ENCODE measurements around the gene SLC30A5. TPM values are rescaled to one million over a fixed set of nuclear protein-coding genes. Genes with fewer than 3 reads are reported as not detected.

Gene SLC30A5
- total and polyA plus RNA-seq, 2 of the 13 experiments (the other 11 are each of a cell fraction or from before 2014, with no cell fraction given), result 46.0 to 53.6 TPM

DNA sequence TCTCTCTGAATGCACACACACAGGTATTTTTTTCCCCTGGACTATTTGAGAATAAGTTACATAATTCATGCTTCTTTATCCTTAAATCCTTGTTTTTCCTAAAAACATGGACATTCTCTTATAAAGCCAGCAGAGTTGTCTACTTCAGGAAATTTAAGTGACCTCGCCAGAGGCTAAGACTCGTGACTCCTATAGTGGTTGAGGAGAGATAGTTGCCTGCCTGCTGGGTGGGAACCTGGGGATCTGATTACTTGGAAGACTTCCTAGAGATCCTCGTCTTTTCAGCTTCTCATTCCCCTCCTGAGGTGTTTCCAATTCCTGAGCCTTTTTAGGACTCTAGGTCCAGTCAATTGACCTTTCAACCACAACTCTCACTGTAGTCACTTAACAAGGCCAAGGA lies 5.5 kb downstream of the SLC30A5 start (continued):
- no peak for TF ChIP-seq HNRNPUL1 (IDR thresholded peaks at IDR 0.05; ENCODE audit: low read depth, low read length)
- no peak for TF ChIP-seq ZNF598 (CRISPR knock-in tag; IDR thresholded peaks at IDR 0.05; ENCODE audit: borderline replicate concordance)
- TF ChIP-seq ZFX (CRISPR knock-in tag; IDR thresholded peaks at IDR 0.05; ENCODE audit: low read depth), result no peak
- no peak for TF ChIP-seq CHD4 (IDR thresholded peaks at IDR 0.05; ENCODE audit: borderline replicate concordance, low read length)
- TF ChIP-seq ERF (CRISPR knock-in tag; IDR thresholded peaks at IDR 0.05), result no peak

DNA sequence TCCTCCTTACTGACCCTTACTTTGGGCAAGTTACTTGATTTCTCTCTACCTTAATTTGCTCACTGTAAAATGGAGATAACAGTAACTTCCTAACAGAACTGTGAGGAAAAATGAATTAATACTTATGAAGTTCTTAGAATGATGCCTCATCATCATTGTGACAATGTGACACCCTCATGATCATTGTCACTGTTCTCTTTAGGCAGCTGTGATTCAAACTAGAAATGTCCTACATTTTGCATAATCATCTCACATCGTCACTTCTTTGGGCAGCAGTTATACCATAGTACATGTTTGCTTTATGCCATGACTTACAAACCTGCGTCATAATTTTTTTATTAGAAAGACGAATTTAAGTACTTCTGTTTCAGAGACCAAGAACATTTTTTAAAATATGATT lies 9.7 kb downstream of the SLC30A5 start:
- DNase-seq (ENCODE audit: low spot score), result no peak
- Histone ChIP-seq H3K27me3 (ENCODE audit: control insufficient read depth in 1 of 2, insufficient read depth in 2 of 2, low read length in 2 of 2) (no peaks in the 10 kb centered on the region), H3K36me3 (replicated peaks in 1 of 2; ENCODE audit: control insufficient read depth in 1 of 2, insufficient read depth in 2 of 2, low read length in 2 of 2) (peaks cover 6 to 41% of the 10 kb centered on the region in 2 experiments; a peak in 3 of 5 replicates), H3K9me3 (ENCODE audit: low read length) (no peaks in the 10 kb centered on the region), H3K79me2 (ENCODE audit: insufficient read depth, low read length) (no peaks in the 10 kb centered on the region), H3K4me2 (ENCODE audit: low read depth, low read length) (no peak overlapping the region), H3K9ac (ENCODE audit: insufficient read depth, low read depth, low read length) (no peak overlapping the region), H2AFZ (ENCODE audit: low read length) (no peak overlapping the region), H3K27ac (ENCODE audit: extremely low read length, insufficient read depth, low read length) (no peak overlapping the region), H3K4me3 (replicated peaks in 1 of 3; ENCODE audit: insufficient read depth in 1 of 3, low read depth in 2 of 3, low read length in 3 of 3) (no peak overlapping the region), H4K20me1 (ENCODE audit: insufficient read depth, low read length) (no peaks in the 10 kb centered on the region; the same call in 1 of the 2 replicates), H3K4me1 (ENCODE audit: insufficient read depth, low read length) (no peaks in the 10 kb centered on the region)
- no peak for ATAC-seq
- FAIRE-seq, result no peak
- 83% methylated on average over 3 of the region's 3 CpGs for WGBS (ENCODE audit: low lambda C conversion rate)
- no TSS peak for BruUV-seq (replicated peaks)
- POLR2A ChIA-PET, result no interaction called here
- intact Hi-C loops (cut with micrococcal nuclease; ENCODE audit: unreplicated experiment), result no loop called here
- CTCF ChIA-PET (ENCODE audit: low intra/inter-chr PET ratio, low total read pairs), result no interaction called here
- TF ChIP-seq RFXAP (CRISPR knock-in tag; IDR thresholded peaks at IDR 0.05; ENCODE audit: borderline replicate concordance), result no peak
- no peak for TF ChIP-seq ZNF780A (CRISPR knock-in tag; IDR thresholded peaks at IDR 0.05)
- TF ChIP-seq ERF (CRISPR knock-in tag; IDR thresholded peaks at IDR 0.05), result no peak
- no peak for TF ChIP-seq MIER2 (CRISPR knock-in tag; IDR thresholded peaks at IDR 0.05)
- TF ChIP-seq ZNF549 (CRISPR knock-in tag; IDR thresholded peaks at IDR 0.05), result no peak
- TF ChIP-seq, protein P1, sequence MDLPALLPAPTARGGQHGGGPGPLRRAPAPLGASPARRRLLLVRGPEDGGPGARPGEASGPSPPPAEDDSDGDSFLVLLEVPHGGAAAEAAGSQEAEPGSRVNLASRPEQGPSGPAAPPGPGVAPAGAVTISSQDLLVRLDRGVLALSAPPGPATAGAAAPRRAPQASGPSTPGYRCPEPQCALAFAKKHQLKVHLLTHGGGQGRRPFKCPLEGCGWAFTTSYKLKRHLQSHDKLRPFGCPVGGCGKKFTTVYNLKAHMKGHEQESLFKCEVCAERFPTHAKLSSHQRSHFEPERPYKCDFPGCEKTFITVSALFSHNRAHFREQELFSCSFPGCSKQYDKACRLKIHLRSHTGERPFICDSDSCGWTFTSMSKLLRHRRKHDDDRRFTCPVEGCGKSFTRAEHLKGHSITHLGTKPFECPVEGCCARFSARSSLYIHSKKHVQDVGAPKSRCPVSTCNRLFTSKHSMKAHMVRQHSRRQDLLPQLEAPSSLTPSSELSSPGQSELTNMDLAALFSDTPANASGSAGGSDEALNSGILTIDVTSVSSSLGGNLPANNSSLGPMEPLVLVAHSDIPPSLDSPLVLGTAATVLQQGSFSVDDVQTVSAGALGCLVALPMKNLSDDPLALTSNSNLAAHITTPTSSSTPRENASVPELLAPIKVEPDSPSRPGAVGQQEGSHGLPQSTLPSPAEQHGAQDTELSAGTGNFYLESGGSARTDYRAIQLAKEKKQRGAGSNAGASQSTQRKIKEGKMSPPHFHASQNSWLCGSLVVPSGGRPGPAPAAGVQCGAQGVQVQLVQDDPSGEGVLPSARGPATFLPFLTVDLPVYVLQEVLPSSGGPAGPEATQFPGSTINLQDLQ (CRISPR knock-in tag; IDR thresholded peaks at IDR 0.05), result no peak
- TF ChIP-seq, protein P2, sequence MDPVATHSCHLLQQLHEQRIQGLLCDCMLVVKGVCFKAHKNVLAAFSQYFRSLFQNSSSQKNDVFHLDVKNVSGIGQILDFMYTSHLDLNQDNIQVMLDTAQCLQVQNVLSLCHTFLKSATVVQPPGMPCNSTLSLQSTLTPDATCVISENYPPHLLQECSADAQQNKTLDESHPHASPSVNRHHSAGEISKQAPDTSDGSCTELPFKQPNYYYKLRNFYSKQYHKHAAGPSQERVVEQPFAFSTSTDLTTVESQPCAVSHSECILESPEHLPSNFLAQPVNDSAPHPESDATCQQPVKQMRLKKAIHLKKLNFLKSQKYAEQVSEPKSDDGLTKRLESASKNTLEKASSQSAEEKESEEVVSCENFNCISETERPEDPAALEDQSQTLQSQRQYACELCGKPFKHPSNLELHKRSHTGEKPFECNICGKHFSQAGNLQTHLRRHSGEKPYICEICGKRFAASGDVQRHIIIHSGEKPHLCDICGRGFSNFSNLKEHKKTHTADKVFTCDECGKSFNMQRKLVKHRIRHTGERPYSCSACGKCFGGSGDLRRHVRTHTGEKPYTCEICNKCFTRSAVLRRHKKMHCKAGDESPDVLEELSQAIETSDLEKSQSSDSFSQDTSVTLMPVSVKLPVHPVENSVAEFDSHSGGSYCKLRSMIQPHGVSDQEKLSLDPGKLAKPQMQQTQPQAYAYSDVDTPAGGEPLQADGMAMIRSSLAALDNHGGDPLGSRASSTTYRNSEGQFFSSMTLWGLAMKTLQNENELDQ (CRISPR knock-in tag; IDR thresholded peaks at IDR 0.05; ENCODE audit: borderline replicate concordance), result no peak
- no peak for TF ChIP-seq ZKSCAN8 (CRISPR knock-in tag; IDR thresholded peaks at IDR 0.05; ENCODE audit: borderline replicate concordance)
- TF ChIP-seq ZNF674 (CRISPR knock-in tag; IDR thresholded peaks at IDR 0.05; ENCODE audit: low read depth), result no peak
- TF ChIP-seq, protein P3, sequence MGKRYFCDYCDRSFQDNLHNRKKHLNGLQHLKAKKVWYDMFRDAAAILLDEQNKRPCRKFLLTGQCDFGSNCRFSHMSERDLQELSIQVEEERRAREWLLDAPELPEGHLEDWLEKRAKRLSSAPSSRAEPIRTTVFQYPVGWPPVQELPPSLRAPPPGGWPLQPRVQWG (CRISPR knock-in tag; IDR thresholded peaks at IDR 0.05; ENCODE audit: borderline replicate concordance, low read depth), result no peak
- TF ChIP-seq SATB2 (CRISPR knock-in tag; IDR thresholded peaks at IDR 0.05), result no peak
- no peak for TF ChIP-seq ZNF710 (CRISPR knock-in tag; IDR thresholded peaks at IDR 0.05; ENCODE audit: borderline replicate concordance)
- in situ Hi-C loops (cut with HindIII; ENCODE audit: extremely low pct_ligation_motif_present, low pct_unique_long_range_greater_than_20kb), result no loop called here
